Peyer's patch (tissue), 4 donors: ENCODE results near the gene PSMG4.

Experiments
- CTCF ChIP-seq, 6 experiments: fragments of 450-650 bp in 4 of 6; fragments of 200-600 bp in 2 of 6; sonication (generic) in 1 of 6; IDR thresholded peaks; one replicate each; pipeline ENCODE4 v1.5.1; 2017 to 2019; ENCODE audit warnings: antibody characterized with exemption in 6 of 6, mild to moderate bottlenecking in 3 of 6, moderate library complexity in 1 of 6
- POLR2A ChIP-seq, 2 donors: fragments of 450-650 bp; IDR thresholded peaks; one replicate each; pipeline ENCODE4 v1.5.1; 2017; ENCODE audit warnings: antibody characterized with exemption in 2 of 2, mild to moderate bottlenecking in 2 of 2, moderate library complexity in 2 of 2

DNA sequence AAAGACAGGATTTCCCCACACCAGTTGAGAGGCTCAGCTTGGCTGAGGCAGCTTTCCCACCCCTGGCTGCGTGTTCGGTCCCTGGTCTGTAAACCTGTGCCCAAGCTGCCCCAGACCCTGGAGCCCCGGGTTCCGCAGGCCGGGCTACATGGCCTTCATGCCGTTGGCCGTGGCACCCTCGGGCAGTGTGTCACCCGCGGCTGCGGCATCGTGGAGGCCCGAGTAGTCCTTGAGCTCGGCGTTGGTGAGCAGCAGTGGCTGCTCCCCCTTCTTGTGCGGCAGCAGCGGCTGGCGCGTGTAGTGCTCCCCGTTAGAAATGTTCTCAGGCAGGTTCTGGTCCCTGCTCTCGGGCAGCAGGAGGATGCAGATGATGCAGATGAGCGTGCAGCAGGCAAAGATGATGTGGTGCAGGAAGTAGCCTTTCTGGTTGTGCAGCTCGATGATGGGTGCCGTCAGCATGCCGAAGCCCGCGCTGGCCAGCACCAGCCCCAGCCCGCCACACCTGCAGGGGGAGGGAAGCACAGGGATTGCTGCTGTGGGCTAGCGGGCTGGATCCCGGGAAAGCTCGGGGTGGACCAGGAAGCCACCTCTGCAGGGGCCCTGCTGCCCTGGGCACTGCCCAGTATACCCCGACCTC is 14.3 kb downstream of the PSMG4 start:
- TF ChIP-seq CTCF (IDR thresholded peaks at IDR 0.05) (no peak), POLR2A (IDR thresholded peaks at IDR 0.05) (no peak)
